Uterus (tissue), 2 donors: ENCODE data around the gene LMBR1.

Source experiments
- POLR2A ChIP-seq, 2 donors: fragments of 450-650 bp; IDR thresholded peaks; one replicate each; pipeline ENCODE4 v1.6.1; 2016; ENCODE audit warnings: antibody characterized with exemption in 2 of 2, mild to moderate bottlenecking in 1 of 2, moderate library complexity in 1 of 2
- TF ChIP-seq, protein P1 (sequence below), 4 experiments: fragments of 200-600 bp in 2 of 4; fragments of 450-650 bp in 2 of 4; sonication (generic) in 2 of 4; IDR thresholded peaks; one replicate each; pipeline ENCODE4 v1.5.1; 2016 to 2019; ENCODE audit warnings: antibody characterized with exemption in 4 of 4, mild to moderate bottlenecking in 2 of 4, moderate library complexity in 1 of 4

- TF ChIP-seq, protein P1, sequence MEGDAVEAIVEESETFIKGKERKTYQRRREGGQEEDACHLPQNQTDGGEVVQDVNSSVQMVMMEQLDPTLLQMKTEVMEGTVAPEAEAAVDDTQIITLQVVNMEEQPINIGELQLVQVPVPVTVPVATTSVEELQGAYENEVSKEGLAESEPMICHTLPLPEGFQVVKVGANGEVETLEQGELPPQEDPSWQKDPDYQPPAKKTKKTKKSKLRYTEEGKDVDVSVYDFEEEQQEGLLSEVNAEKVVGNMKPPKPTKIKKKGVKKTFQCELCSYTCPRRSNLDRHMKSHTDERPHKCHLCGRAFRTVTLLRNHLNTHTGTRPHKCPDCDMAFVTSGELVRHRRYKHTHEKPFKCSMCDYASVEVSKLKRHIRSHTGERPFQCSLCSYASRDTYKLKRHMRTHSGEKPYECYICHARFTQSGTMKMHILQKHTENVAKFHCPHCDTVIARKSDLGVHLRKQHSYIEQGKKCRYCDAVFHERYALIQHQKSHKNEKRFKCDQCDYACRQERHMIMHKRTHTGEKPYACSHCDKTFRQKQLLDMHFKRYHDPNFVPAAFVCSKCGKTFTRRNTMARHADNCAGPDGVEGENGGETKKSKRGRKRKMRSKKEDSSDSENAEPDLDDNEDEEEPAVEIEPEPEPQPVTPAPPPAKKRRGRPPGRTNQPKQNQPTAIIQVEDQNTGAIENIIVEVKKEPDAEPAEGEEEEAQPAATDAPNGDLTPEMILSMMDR (IDR thresholded peaks at IDR 0.05) = no peak
- TF ChIP-seq POLR2A (IDR thresholded peaks at IDR 0.05) = no peak
Measured at GRCh38 chr7:156759579-156760202, 133.3 kb downstream of the LMBR1 start.
